Spleen (tissue), 11 donors: ENCODE results near the gene PRKCB. TPM values are rescaled to one million over a fixed set of nuclear protein-coding genes. Genes with fewer than 3 reads are reported as not detected.
A peak's percentile ranks its signal among the peaks of the same experiment; 100 is the strongest.

Source experiments
- DNase-seq: peaks from one replicate; pipeline ENCODE4 v3.0.0-alpha.2; 2020
- H3K27ac ChIP-seq, 8 donors: fragments of 200-600 bp; sonication (generic) in 7 of 8; 1 replicate in 4 of 8; 2 replicates in 4 of 8; pipeline versions ENCODE4 v1.5.0 to v1.8.0; 2016 to 2021; ENCODE audit warnings: inconsistent platforms in 4 of 8, mild to moderate bottlenecking in 4 of 8, moderate library complexity in 1 of 8
- H3K27me3 ChIP-seq, 7 donors: fragments of 200-600 bp; sonication (generic) in 6 of 7; replicated peaks in 1 of 7; 1 replicate in 4 of 7; 2 replicates in 3 of 7; pipeline versions ENCODE4 v1.5.0 to v1.8.0; 2016 to 2021; ENCODE audit warnings: inconsistent platforms in 3 of 7, mild to moderate bottlenecking in 1 of 7
- H3K36me3 ChIP-seq, 6 donors: fragments of 200-600 bp; sonication (generic) in 5 of 6; 1 replicate in 4 of 6; 2 replicates in 2 of 6; pipeline versions ENCODE4 v1.5.0 to v1.8.0; 2016 to 2021; ENCODE audit warnings: inconsistent platforms in 2 of 6
- H3K4me1 ChIP-seq, 6 donors: fragments of 200-600 bp; sonication (generic) in 5 of 6; 1 replicate in 3 of 6; 2 replicates in 3 of 6; pipeline versions ENCODE4 v1.5.0 to v1.8.0; 2016 to 2021; ENCODE audit warnings: inconsistent platforms in 3 of 6
- H3K4me3 ChIP-seq, 8 donors: fragments of 200-600 bp; sonication (generic) in 7 of 8; 1 replicate in 4 of 8; 2 replicates in 4 of 8; pipeline versions ENCODE4 v1.5.0 to v1.8.0; 2016 to 2021; ENCODE audit warnings: inconsistent platforms in 4 of 8, mild to moderate bottlenecking in 4 of 8, moderate library complexity in 2 of 8
- H3K9me3 ChIP-seq, 8 donors: fragments of 200-600 bp; sonication (generic) in 7 of 8; 1 replicate in 4 of 8; 2 replicates in 4 of 8; pipeline versions ENCODE4 v1.5.0 to v1.8.0; 2016 to 2021; ENCODE audit warnings: inconsistent platforms in 4 of 8
- CTCF ChIP-seq, 11 experiments: fragments of 200-600 bp in 7 of 11; fragments of 450-650 bp in 4 of 11; sonication (generic) in 4 of 11; IDR thresholded peaks in 8 of 11; conservative IDR thresholded peaks in 3 of 11; 1 replicate in 7 of 11; 2 replicates in 4 of 11; pipeline versions ENCODE4 v1.4.0 to v1.8.0; 2016 to 2021; ENCODE audit warnings: antibody characterized with exemption in 11 of 11, inconsistent platforms in 4 of 11, mild to moderate bottlenecking in 1 of 11
- POLR2A ChIP-seq, 3 donors: fragments of 450-650 bp; IDR thresholded peaks; one replicate each; pipeline ENCODE4 v1.5.1; 2017; ENCODE audit warnings: antibody characterized with exemption in 3 of 3, mild to moderate bottlenecking in 1 of 3
- POLR2AphosphoS5 ChIP-seq, 3 donors: sonication (generic); formaldehyde crosslinking; IDR thresholded peaks; one replicate each; pipeline ENCODE4 v1.5.1; 2017; ENCODE audit warnings: antibody characterized with exemption in 3 of 3
- WGBS, 5 donors: extraction: QIAGEN DNeasy Blood & Tissue Kit in 3 of 5; methylation state at CpG; one replicate each; pipeline versions ENCODE4 v1.1.5 to v1.1.7; 2013 to 2018; 5-methylcytosine and 5-hydroxymethylcytosine counted together
- intact Hi-C: fragments of 100-400 bp; cut with DNase I; formaldehyde crosslinking; loops from one replicate; pipeline ENCODE4 v1.15.0; 2023; ENCODE audit warnings: low total_unique reads
- polyA plus RNA-seq, 3 donors: library from polyadenylated mRNA; stranded (reverse); fragments of 200-250 nt; gene quantifications; one replicate each; pipeline ENCODE4 v1.2.1, GENCODE V29; 2013
- total RNA-seq, 7 donors: library from RNA; depleted of rRNA in 3 of 7; stranded (reverse); fragments of >200 nt in 3 of 7; fragmentation: NEBNext Ultra II Directional in 4 of 7; extraction: Animal tissue kit (Norgen Biotek cat#: 25700) in 4 of 7; gene quantifications; one replicate each; pipeline versions ENCODE4 v1.1.0 to v1.2.1, GENCODE V29; 2016 to 2021
- donor health status: healthy with polysubstance abuse.
- donor health status: DM: no; HTN: no; CAD: no; lungs with moderate emphysema.
- donor health status: DM: no; HTN: no; CAD: no.
- donor health status: Bipolar disorder and iron deficiency.
- donor health status: healthy.
- donor health status: DM: no; HTN: no; CAD: no.
- donor health status: DM: yes; HTN: yes; CAD: no.

Gene PRKCB
- total and polyA plus RNA-seq, 10 donors: 33.8 to 284 (median 182) TPM

GRCh38 chr16:24007391-24007790 is 171.6 kb downstream of the PRKCB start:
- H3K36me3 ChIP-seq: peaks cover 0 to 39% (median 0%) of the 10 kb centered on the region in 6 donors
- no peak overlapping the region for H3K4me3 ChIP-seq
- no peak for DNase-seq
- TF ChIP-seq POLR2A (IDR thresholded peaks at IDR 0.05): no peak
- TF ChIP-seq POLR2AphosphoS5 (IDR thresholded peaks at IDR 0.05): no peak
- no peak for TF ChIP-seq CTCF (IDR thresholded peaks at IDR 0.05 in 8 of 11, conservative IDR thresholded peaks at IDR 0.05 in 3 of 11)
- intact Hi-C loops: no loop called here
- H3K27ac ChIP-seq: no peak overlapping the region
- H3K4me1 ChIP-seq: peaks cover 23 to 94% (median 55%) of the 10 kb centered on the region in 6 donors
- no peaks in the 10 kb centered on the region for H3K27me3 ChIP-seq
- WGBS, 5 donors: 72 to 95% (median 89%) methylated on average over 7 of the region's 7 CpGs
- no peaks in the 10 kb centered on the region for H3K9me3 ChIP-seq

GRCh38 chr16:24007934-24008333 is 172.2 kb downstream of the PRKCB start:
- 60 to 96% (median 87%) methylated on average over 1 of the region's 1 CpG for WGBS, 5 donors
- intact Hi-C loops: no loop called here

GRCh38 chr16:24009098-24009497 is 173.3 kb downstream of the PRKCB start:
- TF ChIP-seq POLR2A (IDR thresholded peaks at IDR 0.05): no peak
- no peak for TF ChIP-seq POLR2AphosphoS5 (IDR thresholded peaks at IDR 0.05)
- TF ChIP-seq CTCF (IDR thresholded peaks at IDR 0.05 in 8 of 11, conservative IDR thresholded peaks at IDR 0.05 in 3 of 11): no peak
- Histone ChIP-seq H3K4me3 (no peak overlapping the region), H3K36me3 (peaks cover 0 to 34% (median 0%) of the 10 kb centered on the region in 6 donors), H3K27me3 (no peaks in the 10 kb centered on the region), H3K27ac (peak overlapping the region in 4 of 8 donors; percentile 6 to 67 (median 48)), H3K4me1 (peaks cover 33 to 98% (median 69%) of the 10 kb centered on the region in 6 donors), H3K9me3 (no peaks in the 10 kb centered on the region)
- 32 to 58% (median 43%) methylated on average over 4 of the region's 4 CpGs for WGBS, 5 donors
- intact Hi-C loops: no loop called here
- no peak for DNase-seq

More at GRCh38 chr16:24007934-24008333, 172.2 kb downstream of the PRKCB start:
- TF ChIP-seq POLR2AphosphoS5 (IDR thresholded peaks at IDR 0.05) (no peak), POLR2A (IDR thresholded peaks at IDR 0.05) (no peak), CTCF (IDR thresholded peaks at IDR 0.05 in 8 of 11, conservative IDR thresholded peaks at IDR 0.05 in 3 of 11) (no peak)
- Histone ChIP-seq H3K4me3 (no peak overlapping the region), H3K4me1 (peaks cover 25 to 94% (median 59%) of the 10 kb centered on the region in 6 donors), H3K27me3 (no peaks in the 10 kb centered on the region), H3K36me3 (peaks cover 0 to 38% (median 0%) of the 10 kb centered on the region in 6 donors), H3K27ac (peak overlapping the region in 3 of 8 donors; percentile 48 to 67 (median 49)), H3K9me3 (no peaks in the 10 kb centered on the region)
- DNase-seq: no peak

GRCh38 chr16:24009955-24010354 is 174.2 kb downstream of the PRKCB start:
- H3K4me1 ChIP-seq: peaks cover 38 to 100% (median 77%) of the 10 kb centered on the region in 6 donors
- peak overlapping the region in 4 of 8 donors; percentile 19 to 67 (median 48) for H3K27ac ChIP-seq
- H3K4me3 ChIP-seq: no peak overlapping the region
- TF ChIP-seq CTCF (IDR thresholded peaks at IDR 0.05 in 8 of 11, conservative IDR thresholded peaks at IDR 0.05 in 3 of 11) (no peak), POLR2A (IDR thresholded peaks at IDR 0.05) (no peak), POLR2AphosphoS5 (IDR thresholded peaks at IDR 0.05) (no peak)
- H3K9me3 ChIP-seq: no peaks in the 10 kb centered on the region
- peaks cover 0 to 34% (median 0%) of the 10 kb centered on the region in 6 donors for H3K36me3 ChIP-seq
- H3K27me3 ChIP-seq: no peaks in the 10 kb centered on the region
- no peak for DNase-seq
- intact Hi-C loops: loop anchor here (5.0 kb wide), 1 partner anchor 208 kb away; no protein-coding TSS in a partner anchor
- WGBS, 5 donors: 56 to 77% (median 75%) methylated on average over 3 of the region's 3 CpGs
